Psoas muscle (tissue), 8 donors: ENCODE results near the gene GPR152. TPM values are rescaled to one million over a fixed set of nuclear protein-coding genes. Genes with fewer than 3 reads are reported as not detected.
"Not testable (repeated sequence)": the region's sequence is repeated elsewhere in the genome, so short reads cannot be mapped to it uniquely, and the experiment has no call there.

ENCODE experiments used
- ATAC-seq, 4 donors: fragments of 200-7000 bp; cut with Tn5 transposase; one replicate each; pipeline ENCODE4 v1.9.1; 2020; ENCODE audit warnings: moderate library complexity in 3 of 4, mild to moderate bottlenecking in 2 of 4
- DNase-seq, 2 donors: peaks; one replicate each; pipeline ENCODE4 v3.0.0-alpha.2; 2020
- H3K27ac ChIP-seq: fragments of 200-600 bp; one replicate; pipeline ENCODE4 v1.8.0; 2022
- H3K27me3 ChIP-seq, 3 donors: fragments of 200-600 bp in 1 of 3; one replicate each; pipeline versions ENCODE4 v1.6.1 to v1.8.0; 2013 to 2022; ENCODE audit warnings: low read length in 2 of 3, mild to moderate bottlenecking in 2 of 3, moderate library complexity in 1 of 3; ENCODE audit not compliant: insufficient read depth in 3 of 3
- H3K36me3 ChIP-seq, 2 donors: fragments of 200-600 bp in 1 of 2; one replicate each; pipeline versions ENCODE4 v1.6.1 to v1.8.0; 2013 to 2022; ENCODE audit warnings: low read depth in 1 of 2, mild to moderate bottlenecking in 1 of 2, moderate library complexity in 1 of 2; ENCODE audit not compliant: insufficient read depth in 1 of 2
- H3K4me1 ChIP-seq: fragments of 200-600 bp; one replicate; pipeline ENCODE4 v1.8.0; 2022
- H3K4me3 ChIP-seq: fragments of 200-600 bp; one replicate; pipeline ENCODE4 v1.8.0; 2022; ENCODE audit warnings: mild to moderate bottlenecking
- H3K9me3 ChIP-seq: fragments of 200-600 bp; one replicate; pipeline ENCODE4 v1.8.0; 2022
- CTCF ChIP-seq: fragments of 200-600 bp; IDR thresholded peaks from one replicate; pipeline ENCODE4 v1.8.0; 2022; ENCODE audit warnings: antibody characterized with exemption
- whole genome bisulfite sequencing, 3 donors: extraction: QIAGEN DNeasy Blood & Tissue Kit; methylation state at CpG; one replicate each; pipeline versions ENCODE4 v1.1.6 to v1.1.7; 2013; 5-methylcytosine and 5-hydroxymethylcytosine counted together
- intact Hi-C, 2 donors: fragments of 100-400 bp; cut with DNase I; formaldehyde crosslinking; loops; one replicate each; pipeline versions ENCODE4 v1.11.0 to v1.14.2; 2022
- polyA plus RNA-seq, 3 donors: library from polyadenylated mRNA; stranded (reverse); fragments of 200-250 nt; gene quantifications; one replicate each; pipeline ENCODE4 v1.2.3, GENCODE V29; 2013
- total RNA-seq, 4 donors: library from RNA; stranded (reverse); fragmentation: NEBNext Ultra II Directional in 2 of 4; extraction: Animal tissue kit (Norgen Biotek cat#: 25700) in 2 of 4; gene quantifications; one replicate each; pipeline versions ENCODE4 v1.2.1 to v1.2.4, GENCODE V29; 2021 to 2023
- donor health status: healthy with polysubstance abuse.
- donor health status: DM: no; HTN: no; CAD: no; lungs with moderate emphysema.
- donor health status: Bipolar disorder and iron deficiency.
- donor health status: healthy.
- donor health status: DM: yes; HTN: yes; CAD: no.
- donor health status: DM: no; HTN: no; CAD: no.
- donor health status: DM: no; HTN: no; CAD: no.
- donor health status: DM: yes; HTN: yes; CAD: no.

Gene GPR152
- total and polyA plus RNA-seq, 7 donors: 0.19 TPM; not detected in 6

DNA sequence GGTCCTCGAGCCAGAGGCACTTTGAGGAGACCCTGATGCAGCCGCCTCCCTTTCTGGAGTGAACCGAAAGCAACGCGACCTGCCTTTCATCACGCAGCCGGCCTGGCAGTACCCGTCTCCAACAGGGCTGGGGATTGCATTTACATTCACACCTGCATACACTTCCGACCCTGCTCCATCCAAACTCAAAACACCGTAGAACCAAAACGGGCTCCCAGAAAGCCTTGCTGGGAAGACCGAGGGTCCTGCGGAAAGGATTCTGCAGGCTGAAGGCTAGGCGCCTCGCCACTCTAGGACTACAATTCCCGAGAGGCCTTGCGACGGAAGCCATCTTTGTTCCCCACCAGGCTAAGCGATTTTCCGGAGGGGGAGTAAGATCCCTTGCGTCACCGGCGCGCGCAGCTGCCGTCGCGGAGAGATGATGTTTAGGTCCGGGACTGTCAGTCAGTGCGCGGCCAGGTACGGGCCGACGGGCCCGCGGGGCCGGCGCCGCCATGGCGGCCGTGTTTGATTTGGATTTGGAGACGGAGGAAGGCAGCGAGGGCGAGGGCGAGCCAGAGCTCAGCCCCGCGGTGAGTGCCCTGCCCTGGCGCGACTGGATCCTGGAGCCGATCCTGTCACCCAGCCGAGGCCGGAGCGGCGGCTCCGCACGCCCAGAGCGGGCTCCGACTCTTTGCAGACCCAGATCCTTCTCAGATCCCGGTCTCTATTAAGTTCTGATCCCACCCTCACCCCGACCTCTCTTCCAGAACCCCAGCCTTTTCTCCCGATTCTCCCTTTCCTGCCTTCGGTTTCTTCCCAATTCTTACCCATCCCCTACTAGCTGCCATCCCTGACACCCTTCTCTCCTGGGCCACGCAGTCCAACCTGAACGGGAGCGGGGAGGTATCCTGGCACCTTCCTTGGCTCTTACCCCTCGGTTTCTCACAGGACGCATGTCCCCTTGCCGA is 24.2 kb downstream of the GPR152 start, which contains the start of gene RPS6KB2:
Gene RPS6KB2, plus strand, starts transcription at position 443 of the 950 bp plus-strand sequence. Its CDS starts 52 bp downstream, at position 495.
- peak; percentile 99 for DNase-seq
- H3K4me1 ChIP-seq: peaks cover 25% of the 10 kb centered on the region
- H3K4me3 ChIP-seq: peak within 1 kb of the TSS; percentile 96
- WGBS, 3 donors: 0% methylated on average over 60 to 68 of the region's 68 CpGs
- no peaks in the 10 kb centered on the region for H3K27me3 ChIP-seq
- intact Hi-C loops: loop anchor here (5.0 kb wide), 1 partner anchor 39 kb away; the partner anchor contains the start of gene TMEM134 (in 2 of the 2)
- ATAC-seq: peak; percentile 93 to 97 (median 95)
- H3K36me3 ChIP-seq: peaks cover 0 to 39% of the 10 kb centered on the region in 2 donors
- TF ChIP-seq CTCF: no peak
- no peaks in the 10 kb centered on the region for H3K9me3 ChIP-seq
- H3K27ac ChIP-seq: peak within 1 kb of the TSS; percentile 92

GRCh38 chr11:67427364-67427859 is 25.1 kb downstream of the GPR152 start:
- intact Hi-C loops: loop anchor here (5.0 kb wide), 1 partner anchor 40 kb away; the partner anchor contains the start of gene TMEM134 (in 2 of the 2)

GRCh38 chr11:67423891-67424613 is 28.5 kb downstream of the GPR152 start:
- 76 to 80% (median 79%) methylated on average over 31 to 34 of the region's 34 CpGs for WGBS, 3 donors
- H3K4me1 ChIP-seq: peaks cover 21% of the 10 kb centered on the region
- intact Hi-C loops: no loop called here
- no peak for ATAC-seq
- no peaks in the 10 kb centered on the region for H3K27me3 ChIP-seq
- no peak overlapping the region for H3K4me3 ChIP-seq
- H3K27ac ChIP-seq: no peak overlapping the region
- no peaks in the 10 kb centered on the region for H3K9me3 ChIP-seq
- DNase-seq: no peak
- no peak for TF ChIP-seq CTCF
- H3K36me3 ChIP-seq: no peaks in the 10 kb centered on the region

More at GRCh38 chr11:67427364-67427859, 25.1 kb downstream of the GPR152 start:
- Histone ChIP-seq H3K4me1 (peaks cover 25% of the 10 kb centered on the region), H3K27ac (peak overlapping the region; percentile 92), H3K4me3 (peak overlapping the region; percentile 96), H3K36me3 (peaks cover 0 to 30% of the 10 kb centered on the region in 2 donors)
- not testable (repeated sequence) for DNase-seq, H3K27me3 ChIP-seq, H3K9me3 ChIP-seq
- WGBS, 3 donors: 70 to 75% (median 72%) methylated on average over 19 of the region's 19 CpGs
- peak in 1 of 4 donors; percentile 12 for ATAC-seq

- 63 to 75% (median 69%) methylated on average over 13 of the region's 13 CpGs for WGBS, 3 donors
Measured at GRCh38 chr11:67423466-67423865, 29.1 kb downstream of the GPR152 start.

More at GRCh38 chr11:67423466-67423865, 29.1 kb downstream of the GPR152 start:
- no peak for DNase-seq
- H3K4me3 ChIP-seq: no peak overlapping the region
- no peaks in the 10 kb centered on the region for H3K36me3 ChIP-seq
- H3K27ac ChIP-seq: no peak overlapping the region
- H3K27me3 ChIP-seq: no peaks in the 10 kb centered on the region
- H3K4me1 ChIP-seq: peaks cover 25% of the 10 kb centered on the region
- no peak for TF ChIP-seq CTCF
- no peaks in the 10 kb centered on the region for H3K9me3 ChIP-seq
- ATAC-seq: no peak
- intact Hi-C loops: no loop called here
